Gastrocnemius medialis (tissue), 4 donors: ENCODE measurements around the gene SMNDC1. TPM values are rescaled to one million over a fixed set of nuclear protein-coding genes. Genes with fewer than 3 reads are reported as not detected.

Experiments used
- ATAC-seq, 2 donors: fragments of 150-250 bp; one replicate each; pipeline ENCODE4 v1.9.1; 2016
- DNase-seq, 2 donors: peaks; one replicate each; pipeline ENCODE4 v3.0.0-alpha.2; 2019
- H3K27ac ChIP-seq, 4 donors: fragments of 200-600 bp; sonication (generic); 1 replicate in 1 of 4; 2 replicates in 3 of 4; pipeline ENCODE4 v1.5.1; 2016 to 2018; ENCODE audit warnings: mild to moderate bottlenecking in 2 of 4, moderate library complexity in 1 of 4
- H3K27me3 ChIP-seq, 3 donors: fragments of 200-600 bp; sonication (generic) in 2 of 3; 1 replicate in 1 of 3; 2 replicates in 2 of 3; pipeline versions ENCODE4 v1.5.1 to v1.6.0; 2016 to 2019; ENCODE audit warnings: mild to moderate bottlenecking in 1 of 3, moderate library complexity in 1 of 3
- H3K36me3 ChIP-seq, 2 donors: fragments of 200-600 bp; sonication (generic) in 1 of 2; one replicate each; pipeline ENCODE4 v1.5.1; 2017 to 2018
- H3K4me1 ChIP-seq, 2 donors: fragments of 200-600 bp; sonication (generic) in 1 of 2; one replicate each; pipeline ENCODE4 v1.5.1; 2016 to 2017; ENCODE audit warnings: mild to moderate bottlenecking in 2 of 2
- H3K4me3 ChIP-seq, 4 donors: fragments of 200-600 bp; sonication (generic) in 3 of 4; 1 replicate in 1 of 4; 2 replicates in 3 of 4; pipeline ENCODE4 v1.5.1; 2016 to 2019; ENCODE audit warnings: mild to moderate bottlenecking in 2 of 4
- H3K9me3 ChIP-seq, 3 donors: fragments of 200-600 bp; sonication (generic) in 2 of 3; 1 replicate in 1 of 3; 2 replicates in 2 of 3; pipeline ENCODE4 v1.5.1; 2016 to 2019
- POLR2A ChIP-seq, 2 donors: fragments of 450-650 bp; IDR thresholded peaks; one replicate each; pipeline ENCODE4 v1.6.1; 2017; ENCODE audit warnings: antibody characterized with exemption in 2 of 2, mild to moderate bottlenecking in 2 of 2, moderate library complexity in 2 of 2
- in situ Hi-C, 4 donors: fragments of 200-750 bp; cut with MboI; loops; one replicate each; pipeline versions ENCODE4 v1.15.0 to v1.8.0; 2017; ENCODE audit warnings: low sequenced_read_pairs in 4 of 4
- intact Hi-C: fragments of 100-400 bp; cut with DNase I; formaldehyde crosslinking; loops from one replicate; pipeline ENCODE4 v1.15.1; 2023; ENCODE audit warnings: low total_unique reads
- total RNA-seq, 4 donors: library from RNA; depleted of rRNA; stranded (reverse); fragments of >200 nt; gene quantifications; one replicate each; pipeline versions ENCODE4 v1.1.0 to v1.2.3, GENCODE V29; 2016
- TF ChIP-seq, protein P1 (sequence below), 5 experiments: fragments of 450-650 bp in 3 of 5; fragments of 200-600 bp in 2 of 5; sonication (generic) in 2 of 5; IDR thresholded peaks in 4 of 5; conservative IDR thresholded peaks in 1 of 5; 1 replicate in 4 of 5; 2 replicates in 1 of 5; pipeline ENCODE4 v1.5.1; 2016 to 2019; ENCODE audit warnings: antibody characterized with exemption in 5 of 5, mild to moderate bottlenecking in 3 of 5, moderate library complexity in 3 of 5

The SMNDC1 gene
- total RNA-seq, 4 donors from 2014 or later: 7.3 to 23.9 (median 10.0) TPM

DNA sequence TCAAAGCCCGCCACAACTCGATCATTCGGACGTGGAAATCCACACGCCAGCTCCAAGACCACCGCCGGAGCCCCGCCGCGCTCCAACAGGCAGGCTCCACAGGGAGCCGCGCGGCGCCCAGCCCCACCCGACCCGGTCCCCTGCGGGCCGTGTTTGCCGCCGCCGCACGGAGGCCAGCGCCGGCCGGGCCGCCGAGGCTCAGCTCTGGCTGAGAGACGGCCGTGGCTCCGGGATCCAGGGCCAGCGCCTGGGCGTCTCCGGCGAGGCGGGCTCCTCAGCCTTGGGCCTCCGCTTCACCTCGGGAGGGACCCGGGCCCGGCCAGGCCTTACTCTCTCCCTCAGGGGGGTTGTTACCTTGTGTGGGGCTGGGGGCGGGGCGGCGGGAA is 333 bp downstream of the SMNDC1 start:
- intact Hi-C loops (loop anchor here (2.0 to 10.0 kb wide), 3 partner anchors 166 to 300 kb away; partner anchors contain the start of genes ADD3 and SMC3), in situ Hi-C loops (loop anchor here in 3 of 4 donors (10.0 to 25.0 kb wide), 3 partner anchors 250 to 608 kb away; partner anchors contain the start of genes BBIP1 (in 1 of the 3) and SHOC2 (in 1 of the 3))
- Histone ChIP-seq H3K27me3 (no peaks in the 10 kb centered on the region), H3K9me3 (no peaks in the 10 kb centered on the region), H3K4me3 (peak overlapping the region; percentile 74 to 88 (median 86)), H3K4me1 (peaks cover 46 to 49% of the 10 kb centered on the region in 2 donors), H3K27ac (peak overlapping the region; percentile 91 to 95 (median 94)), H3K36me3 (peaks cover 0 to 19% of the 10 kb centered on the region in 2 donors)
- no peak for TF ChIP-seq POLR2A (IDR thresholded peaks at IDR 0.05)
- TF ChIP-seq, protein P1, sequence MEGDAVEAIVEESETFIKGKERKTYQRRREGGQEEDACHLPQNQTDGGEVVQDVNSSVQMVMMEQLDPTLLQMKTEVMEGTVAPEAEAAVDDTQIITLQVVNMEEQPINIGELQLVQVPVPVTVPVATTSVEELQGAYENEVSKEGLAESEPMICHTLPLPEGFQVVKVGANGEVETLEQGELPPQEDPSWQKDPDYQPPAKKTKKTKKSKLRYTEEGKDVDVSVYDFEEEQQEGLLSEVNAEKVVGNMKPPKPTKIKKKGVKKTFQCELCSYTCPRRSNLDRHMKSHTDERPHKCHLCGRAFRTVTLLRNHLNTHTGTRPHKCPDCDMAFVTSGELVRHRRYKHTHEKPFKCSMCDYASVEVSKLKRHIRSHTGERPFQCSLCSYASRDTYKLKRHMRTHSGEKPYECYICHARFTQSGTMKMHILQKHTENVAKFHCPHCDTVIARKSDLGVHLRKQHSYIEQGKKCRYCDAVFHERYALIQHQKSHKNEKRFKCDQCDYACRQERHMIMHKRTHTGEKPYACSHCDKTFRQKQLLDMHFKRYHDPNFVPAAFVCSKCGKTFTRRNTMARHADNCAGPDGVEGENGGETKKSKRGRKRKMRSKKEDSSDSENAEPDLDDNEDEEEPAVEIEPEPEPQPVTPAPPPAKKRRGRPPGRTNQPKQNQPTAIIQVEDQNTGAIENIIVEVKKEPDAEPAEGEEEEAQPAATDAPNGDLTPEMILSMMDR (IDR thresholded peaks at IDR 0.05 in 4 of 5, conservative IDR thresholded peaks at IDR 0.05 in 1 of 5): peak in 2 of 5 experiments; percentile 8 to 15
- ATAC-seq (peak; percentile 69 to 72), DNase-seq (no peak)

- peaks cover 0 to 26% of the 10 kb centered on the region in 2 donors for H3K36me3 ChIP-seq
- no peaks in the 10 kb centered on the region for H3K9me3 ChIP-seq
- DNase-seq (no peak), ATAC-seq (no peak)
- H3K27me3 ChIP-seq: no peaks in the 10 kb centered on the region
- H3K4me1 ChIP-seq: peaks cover 50 to 53% of the 10 kb centered on the region in 2 donors
- in situ Hi-C loops: loop anchor here in 3 of 4 donors (10.0 to 25.0 kb wide), 3 partner anchors 251 to 609 kb away; partner anchors contain the start of genes BBIP1 (in 1 of the 3) and SHOC2 (in 1 of the 3)
- TF ChIP-seq, protein P1 (IDR thresholded peaks at IDR 0.05 in 4 of 5, conservative IDR thresholded peaks at IDR 0.05 in 1 of 5): no peak
- no peak for TF ChIP-seq POLR2A (IDR thresholded peaks at IDR 0.05)
- intact Hi-C loops: loop anchor here (2.0 to 10.0 kb wide), 3 partner anchors 165 to 299 kb away; partner anchors contain the start of genes ADD3 and SMC3
- peak overlapping the region in 3 of 4 donors; percentile 94 to 95 (median 94) for H3K27ac ChIP-seq
- H3K4me3 ChIP-seq: peak overlapping the region; percentile 74 to 88 (median 86)
Observed at GRCh38 chr10:110303681-110304080, 1.0 kb downstream of the SMNDC1 start.

GRCh38 chr10:110300486-110300986 is 4.2 kb downstream of the SMNDC1 start:
- Histone ChIP-seq H3K9me3 (no peaks in the 10 kb centered on the region), H3K36me3 (peaks cover 0 to 57% of the 10 kb centered on the region in 2 donors), H3K4me1 (peaks cover 59 to 61% of the 10 kb centered on the region in 2 donors), H3K4me3 (no peak overlapping the region), H3K27ac (peak overlapping the region in 2 of 4 donors; percentile 3 to 50), H3K27me3 (no peaks in the 10 kb centered on the region)
- no peak for ATAC-seq
- no peak for TF ChIP-seq POLR2A (IDR thresholded peaks at IDR 0.05)
- TF ChIP-seq, protein P1 (IDR thresholded peaks at IDR 0.05 in 4 of 5, conservative IDR thresholded peaks at IDR 0.05 in 1 of 5): no peak
- DNase-seq: no peak
- in situ Hi-C loops: loop anchor here in 3 of 4 donors (10.0 to 25.0 kb wide), 3 partner anchors 254 to 612 kb away; partner anchors contain the start of genes BBIP1 (in 1 of the 3) and SHOC2 (in 1 of the 3)
- intact Hi-C loops: loop anchor here (10.0 kb wide), 1 partner anchor 296 kb away; the partner anchor contains the start of gene ADD3

GRCh38 chr10:110296966-110297365 is 7.8 kb downstream of the SMNDC1 start:
- Histone ChIP-seq H3K27me3 (no peaks in the 10 kb centered on the region), H3K9me3 (no peaks in the 10 kb centered on the region), H3K27ac (peak overlapping the region in 3 of 4 donors; percentile 7 to 67 (median 63)), H3K4me1 (peaks cover 43 to 46% of the 10 kb centered on the region in 2 donors), H3K4me3 (no peak overlapping the region), H3K36me3 (peaks cover 0 to 68% of the 10 kb centered on the region in 2 donors)
- intact Hi-C loops: no loop called here
- TF ChIP-seq POLR2A (IDR thresholded peaks at IDR 0.05): no peak
- TF ChIP-seq, protein P1 (IDR thresholded peaks at IDR 0.05 in 4 of 5, conservative IDR thresholded peaks at IDR 0.05 in 1 of 5): no peak
- DNase-seq (no peak), ATAC-seq (no peak)
- in situ Hi-C loops: loop anchor here in 1 of 4 donors (25.0 kb wide), 1 partner anchor 410 kb away; no protein-coding TSS in a partner anchor
